CD14-positive monocyte (primary cell): ENCODE data around the gene RGCC. TPM values are rescaled to one million over a fixed set of nuclear protein-coding genes. Genes with fewer than 3 reads are reported as not detected.

Source experiments
- DNase-seq, 3 donors: peaks; one replicate each; pipeline ENCODE4 v3.0.0-alpha.2; 2011 to 2022
- H2AFZ ChIP-seq: 2 replicates; pipeline ENCODE4 v1.6.0; 2012; ENCODE audit warnings: mild to moderate bottlenecking, low read depth, low read length, inconsistent platforms; ENCODE audit not compliant: insufficient read depth, poor library complexity, severe bottlenecking
- H3K27ac ChIP-seq, 2 donors: 1 replicate in 1 of 2; 2 replicates in 1 of 2; pipeline ENCODE4 v1.5.1; 2012 to 2013; ENCODE audit warnings: low read length in 2 of 2, control low read depth in 1 of 2, inconsistent platforms in 1 of 2, low read depth in 1 of 2, mild to moderate bottlenecking in 1 of 2
- H3K27me3 ChIP-seq, 2 donors: one replicate each; pipeline versions ENCODE4 v1.6.0 to v1.6.1; 2011 to 2013; ENCODE audit warnings: low read length in 2 of 2; ENCODE audit not compliant: control insufficient read depth in 2 of 2, insufficient read depth in 2 of 2
- H3K36me3 ChIP-seq, 2 donors: replicated peaks in 1 of 2; 1 replicate in 1 of 2; 2 replicates in 1 of 2; pipeline versions ENCODE4 v1.5.1 to v1.6.1; 2012 to 2013; ENCODE audit warnings: low read length in 2 of 2, control low read depth in 1 of 2, inconsistent platforms in 1 of 2, mild to moderate bottlenecking in 1 of 2; ENCODE audit not compliant: insufficient read depth in 2 of 2, control insufficient read depth in 1 of 2
- H3K4me1 ChIP-seq, 2 donors: 1 replicate in 1 of 2; 2 replicates in 1 of 2; pipeline versions ENCODE4 v1.5.1 to v1.6.1; 2012 to 2013; ENCODE audit warnings: low read length in 2 of 2, control low read depth in 1 of 2, inconsistent platforms in 1 of 2, mild to moderate bottlenecking in 1 of 2, moderate library complexity in 1 of 2; ENCODE audit not compliant: insufficient read depth in 2 of 2, control insufficient read depth in 1 of 2
- H3K4me2 ChIP-seq: replicated peaks from 2 replicates; pipeline ENCODE3; 2012; ENCODE audit warnings: low read length, moderate library complexity, mild to moderate bottlenecking; ENCODE audit not compliant: poor library complexity, severe bottlenecking; ENCODE audit errors: extremely low read depth
- H3K4me3 ChIP-seq, 3 experiments: fragments of 200-600 bp in 1 of 3; sonication (generic) in 1 of 3; replicated peaks in 1 of 3; 1 replicate in 2 of 3; 2 replicates in 1 of 3; pipeline ENCODE4 v1.5.1; 2011 to 2013; ENCODE audit warnings: low read length in 3 of 3, mild to moderate bottlenecking in 3 of 3, control low read depth in 2 of 3, low read depth in 2 of 3, inconsistent platforms in 1 of 3, moderate library complexity in 1 of 3
- H3K79me2 ChIP-seq: 2 replicates; pipeline ENCODE4 v1.6.0; 2012; ENCODE audit warnings: mild to moderate bottlenecking, control low read depth, inconsistent platforms, low read length, moderate library complexity; ENCODE audit not compliant: insufficient read depth
- H3K9ac ChIP-seq: 2 replicates; pipeline ENCODE4 v1.6.0; 2017; ENCODE audit warnings: low read length, mild to moderate bottlenecking; ENCODE audit not compliant: insufficient read depth, poor library complexity, severe bottlenecking
- H3K9me3 ChIP-seq, 2 donors: replicated peaks in 1 of 2; 1 replicate in 1 of 2; 2 replicates in 1 of 2; pipeline versions ENCODE4 v1.5.1 to v1.6.1; 2012 to 2013; ENCODE audit warnings: low read length in 2 of 2, control low read depth in 1 of 2; ENCODE audit not compliant: control insufficient read depth in 1 of 2, insufficient read depth in 1 of 2
- H4K20me1 ChIP-seq: 2 replicates; pipeline ENCODE4 v1.6.0; 2012; ENCODE audit warnings: mild to moderate bottlenecking, low read length, control low read depth, moderate library complexity; ENCODE audit not compliant: insufficient read depth
- H3K27ac Mint-ChIP-seq, 7 donors: one replicate each; pipeline ENCODE4 v1.8.0; 2020; ENCODE audit warnings: mild to moderate bottlenecking in 7 of 7, mixed read lengths in 7 of 7, moderate library complexity in 6 of 7, inconsistent platforms in 2 of 7
- H3K27me3 Mint-ChIP-seq, 3 donors: one replicate each; pipeline ENCODE4 v1.8.0; 2021 to 2022; ENCODE audit warnings: low read depth in 3 of 3, mild to moderate bottlenecking in 3 of 3, mixed read lengths in 3 of 3, moderate library complexity in 3 of 3, inconsistent platforms in 1 of 3
- H3K36me3 Mint-ChIP-seq, 2 donors: one replicate each; pipeline ENCODE4 v1.8.0; 2020; ENCODE audit warnings: mixed read lengths in 2 of 2, inconsistent platforms in 1 of 2, mild to moderate bottlenecking in 1 of 2
- H3K4me1 Mint-ChIP-seq: one replicate; pipeline ENCODE4 v1.8.0; 2020; ENCODE audit warnings: mild to moderate bottlenecking, mixed read lengths
- H3K4me3 Mint-ChIP-seq, 2 donors: one replicate each; pipeline ENCODE4 v1.8.0; 2020; ENCODE audit warnings: mild to moderate bottlenecking in 2 of 2, mixed read lengths in 2 of 2, moderate library complexity in 1 of 2
- H3K9me3 Mint-ChIP-seq, 7 donors: one replicate each; pipeline ENCODE4 v1.8.0; 2020 to 2022; ENCODE audit warnings: mixed read lengths in 7 of 7, mild to moderate bottlenecking in 6 of 7, moderate library complexity in 6 of 7, inconsistent platforms in 2 of 7
- CTCF ChIP-seq: fragments of 200-600 bp; IDR thresholded peaks from one replicate; pipeline ENCODE4 v1.8.0; 2022; ENCODE audit warnings: antibody characterized with exemption, mild to moderate bottlenecking
- WGBS: methylation state at CpG from one replicate; pipeline ENCODE4 v1.1.5; 2013; ENCODE audit warnings: missing lambda C conversion rate; ENCODE audit not compliant: insufficient coverage; 5-methylcytosine and 5-hydroxymethylcytosine counted together
- intact Hi-C, 2 donors: fragments of 100-400 bp; cut with micrococcal nuclease; formaldehyde crosslinking; loops; one replicate each; pipeline versions ENCODE4 v1.15.0 to v1.15.1; 2023
- polyA plus RNA-seq, 3 donors: library from polyadenylated mRNA; depleted of rRNA in 1 of 3; unstranded in 2 of 3; stranded (reverse) in 1 of 3; fragments of 300-500 nt in 2 of 3; fragments of >200 nt in 1 of 3; fragmentation: Illumina TruSeq in 2 of 3; gene quantifications; 1 replicate in 2 of 3; 2 replicates in 1 of 3; pipeline ENCODE4 v1.2.3, GENCODE V29; 2012 to 2021

Gene RGCC
- polyA plus RNA-seq, 3 donors = 4.3 to 49.5 (median 26.0) TPM

DNA sequence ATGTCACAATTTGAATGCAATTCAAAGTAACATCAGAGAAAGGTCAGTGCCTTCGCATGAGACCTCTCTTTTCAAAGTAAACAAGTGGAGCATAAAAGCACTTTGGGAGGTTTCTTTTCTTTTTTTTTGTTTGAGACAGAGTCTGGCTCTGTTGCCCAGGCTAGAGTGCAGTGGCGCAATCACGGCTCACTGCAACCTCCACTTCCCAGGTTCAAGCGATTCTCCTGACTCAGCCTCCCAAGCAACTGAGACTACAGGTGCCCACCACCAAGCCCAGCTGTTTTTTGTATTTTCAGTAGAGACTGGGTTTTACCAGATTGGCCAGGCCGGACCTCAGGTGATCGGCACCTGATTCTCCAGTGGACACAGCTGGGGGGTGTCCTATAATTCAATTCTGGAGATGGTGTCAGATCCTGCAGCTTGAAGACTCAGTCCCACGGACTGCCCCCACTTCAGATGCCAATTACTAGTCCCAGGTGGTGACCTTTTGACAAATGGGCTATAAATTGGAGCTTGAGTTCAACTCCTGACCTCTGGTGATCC lies 57.6 kb downstream of the RGCC start:
- peaks cover 0 to 11% (median 4%) of the 10 kb centered on the region in 7 donors for H3K9me3 Mint-ChIP-seq
- no peak overlapping the region for H3K27ac Mint-ChIP-seq
- Histone ChIP-seq H2AFZ (no peak overlapping the region), H3K9me3 (no peaks in the 10 kb centered on the region), H3K27ac (no peak overlapping the region), H3K36me3 (no peaks in the 10 kb centered on the region), H3K4me3 (no peak overlapping the region), H4K20me1 (no peaks in the 10 kb centered on the region), H3K4me1 (peaks cover 20 to 21% of the 10 kb centered on the region in 2 donors), H3K9ac (no peak overlapping the region), H3K4me2 (no peak overlapping the region), H3K27me3 (no peaks in the 10 kb centered on the region), H3K79me2 (no peaks in the 10 kb centered on the region)
- intact Hi-C loops = no loop called here
- H3K4me3 Mint-ChIP-seq = no peak overlapping the region
- no peak for DNase-seq
- H3K4me1 Mint-ChIP-seq = peaks cover 24% of the 10 kb centered on the region
- peaks cover 0 to 3% of the 10 kb centered on the region in 2 donors for H3K36me3 Mint-ChIP-seq
- TF ChIP-seq CTCF = no peak
- 90% methylated on average over 3 of the region's 7 CpGs for WGBS
- H3K27me3 Mint-ChIP-seq = peaks cover 0 to 3% (median 0%) of the 10 kb centered on the region in 3 donors

DNA sequence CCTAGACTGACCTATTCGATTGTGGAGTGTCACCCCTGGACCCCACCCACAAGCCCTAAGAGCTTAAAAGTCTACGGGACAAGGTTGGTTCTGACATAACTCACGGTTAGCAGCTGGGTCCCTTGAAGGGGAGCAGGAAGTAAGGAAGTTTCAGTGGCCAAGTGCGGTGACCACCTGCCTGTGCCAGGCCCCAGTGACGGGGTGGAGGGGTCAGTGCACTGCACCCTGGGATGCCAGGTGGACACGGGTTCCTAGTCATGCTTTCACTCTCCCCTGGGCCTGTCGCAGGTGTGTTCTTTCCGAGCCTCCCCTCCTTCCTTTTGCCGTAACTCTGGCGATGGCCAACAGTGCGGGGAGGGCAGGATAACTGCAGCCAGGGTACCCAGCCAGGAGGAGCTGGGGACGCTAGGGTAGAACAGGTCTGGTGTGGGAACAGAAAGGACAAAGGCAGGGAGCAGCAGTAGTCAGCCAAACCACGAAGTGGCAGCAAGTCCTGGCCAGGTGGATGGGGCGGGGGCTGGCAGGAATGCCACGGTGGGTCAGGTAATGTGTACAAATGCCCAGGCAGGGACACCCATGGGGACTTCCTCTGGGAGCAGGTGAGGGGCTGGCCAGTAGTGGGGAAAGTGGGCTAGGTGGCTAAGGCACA lies 58.3 kb downstream of the RGCC start:
- intact Hi-C loops = no loop called here
- TF ChIP-seq CTCF = no peak
- H3K27ac Mint-ChIP-seq = peak overlapping the region in 2 of 7 donors; percentile 61 to 74
- Histone ChIP-seq H3K4me3 (no peak overlapping the region), H3K4me2 (no peak overlapping the region), H3K9ac (no peak overlapping the region), H3K27me3 (no peaks in the 10 kb centered on the region), H3K79me2 (no peaks in the 10 kb centered on the region), H3K9me3 (no peaks in the 10 kb centered on the region), H3K27ac (no peak overlapping the region), H4K20me1 (no peaks in the 10 kb centered on the region), H3K4me1 (peaks cover 24 to 28% of the 10 kb centered on the region in 2 donors), H2AFZ (no peak overlapping the region), H3K36me3 (no peaks in the 10 kb centered on the region)
- H3K4me1 Mint-ChIP-seq = peaks cover 31% of the 10 kb centered on the region
- H3K4me3 Mint-ChIP-seq = no peak overlapping the region
- no peak for DNase-seq
- H3K36me3 Mint-ChIP-seq = peaks cover 0 to 3% of the 10 kb centered on the region in 2 donors
- 97% methylated on average over 9 of the region's 15 CpGs for WGBS
- peaks cover 0 to 8% (median 4%) of the 10 kb centered on the region in 7 donors for H3K9me3 Mint-ChIP-seq
- peaks cover 0 to 3% (median 0%) of the 10 kb centered on the region in 3 donors for H3K27me3 Mint-ChIP-seq
